CD4-positive, alpha-beta T cell treated with Interleukin-4 for 4 hours (primary cell): ENCODE results near the gene SNU13.
"Not testable (repeated sequence)": the region's sequence is repeated elsewhere in the genome, so short reads cannot be mapped to it uniquely, and the experiment has no call there.

Experiments
- DNase-seq: peaks from one replicate; pipeline ENCODE4 v3.0.0-alpha.2; 2020

The SNU13 gene

GRCh38 chr22:41676134-41676533 lies 12.5 kb downstream of the SNU13 start:
- DNase-seq: no peak

GRCh38 chr22:41674846-41675340 lies 13.8 kb downstream of the SNU13 start:
- DNase-seq: no peak

- DNase-seq: no peak
These were observed 15.7 kb downstream of the SNU13 start for GRCh38 chr22:41672780-41673509.

- not testable (repeated sequence) for DNase-seq
These were observed 16.6 kb downstream of the SNU13 start for GRCh38 chr22:41672096-41672495.

- DNase-seq: no peak
These were observed 19.4 kb downstream of the SNU13 start for GRCh38 chr22:41668971-41669911.

GRCh38 chr22:41664951-41665350 lies 23.7 kb downstream of the SNU13 start:
- no peak for DNase-seq

- DNase-seq: no peak
These were observed 24.2 kb downstream of the SNU13 start for GRCh38 chr22:41664490-41664889.

- not testable (repeated sequence) for DNase-seq
These were observed 25.1 kb downstream of the SNU13 start for GRCh38 chr22:41663594-41663993.

- DNase-seq: no peak
These were observed 27.0 kb downstream of the SNU13 start for GRCh38 chr22:41661713-41662112.

GRCh38 chr22:41661088-41661487 lies 27.6 kb downstream of the SNU13 start:
- DNase-seq: no peak

- no peak for DNase-seq
These were observed 28.3 kb downstream of the SNU13 start for GRCh38 chr22:41660416-41660815.

- no peak for DNase-seq
These were observed 28.7 kb downstream of the SNU13 start for GRCh38 chr22:41659941-41660340.

- no peak for DNase-seq
These were observed 29.8 kb downstream of the SNU13 start for GRCh38 chr22:41658869-41659268.

- no peak for DNase-seq
These were observed 31.0 kb downstream of the SNU13 start for GRCh38 chr22:41657709-41658108.

GRCh38 chr22:41656556-41656955 lies 32.1 kb downstream of the SNU13 start:
- no peak for DNase-seq

GRCh38 chr22:41654322-41654721 lies 34.3 kb downstream of the SNU13 start:
- no peak for DNase-seq

- no peak for DNase-seq
These were observed 37.8 kb downstream of the SNU13 start for GRCh38 chr22:41650821-41651220.

GRCh38 chr22:41650229-41650628 lies 38.4 kb downstream of the SNU13 start:
- no peak for DNase-seq

GRCh38 chr22:41648432-41648831 lies 40.2 kb downstream of the SNU13 start:
- DNase-seq: no peak

- DNase-seq: no peak
These were observed 40.9 kb downstream of the SNU13 start for GRCh38 chr22:41647771-41648170.

GRCh38 chr22:41642331-41643110 lies 46.1 kb downstream of the SNU13 start:
- DNase-seq: no peak

- DNase-seq: no peak
These were observed 46.8 kb downstream of the SNU13 start for GRCh38 chr22:41641854-41642253.

- DNase-seq: no peak
These were observed 49.9 kb downstream of the SNU13 start for GRCh38 chr22:41638748-41639147.
